ENCODE results near the gene LRCH4.
"Not testable (repeated sequence)": the region's sequence is repeated elsewhere in the genome, so short reads cannot be mapped to it uniquely, and the experiment has no call there.

Gene LRCH4

GRCh38 chr7:100561491-100562194 is 24.3 kb downstream of the LRCH4 start:
- TF ChIP-seq CTCF (conservative IDR thresholded peaks at IDR 0.05; ENCODE audit: control insufficient read depth, insufficient read depth, low read depth, low read length) = no peak
- no peak overlapping the region for H3K4me3 ChIP-seq (ENCODE audit: control insufficient read depth, low read depth, low read length)
- no peak for DNase-seq (ENCODE audit: low read depth)

- no peak overlapping the region for H3K4me3 ChIP-seq (ENCODE audit: control insufficient read depth, low read depth, low read length)
- no peak for TF ChIP-seq CTCF (conservative IDR thresholded peaks at IDR 0.05; ENCODE audit: control insufficient read depth, insufficient read depth, low read depth, low read length)
- no peak for DNase-seq (ENCODE audit: low read depth)
Observed at GRCh38 chr7:100559127-100559526, 26.8 kb downstream of the LRCH4 start.

GRCh38 chr7:100556541-100556940 is 29.4 kb downstream of the LRCH4 start:
- no peak overlapping the region for H3K4me3 ChIP-seq (ENCODE audit: control insufficient read depth, low read depth, low read length)
- DNase-seq (ENCODE audit: low read depth) = peak; percentile 78
- no peak for TF ChIP-seq CTCF (conservative IDR thresholded peaks at IDR 0.05; ENCODE audit: control insufficient read depth, insufficient read depth, low read depth, low read length)

GRCh38 chr7:100555701-100556100 is 30.2 kb downstream of the LRCH4 start:
- DNase-seq (ENCODE audit: low read depth) = no peak
- H3K4me3 ChIP-seq (ENCODE audit: control insufficient read depth, low read depth, low read length) = no peak overlapping the region
- TF ChIP-seq CTCF (conservative IDR thresholded peaks at IDR 0.05; ENCODE audit: control insufficient read depth, insufficient read depth, low read depth, low read length) = no peak

- no peak for TF ChIP-seq CTCF (conservative IDR thresholded peaks at IDR 0.05; ENCODE audit: control insufficient read depth, insufficient read depth, low read depth, low read length)
- H3K4me3 ChIP-seq (ENCODE audit: control insufficient read depth, low read depth, low read length) = no peak overlapping the region
- DNase-seq (ENCODE audit: low read depth) = no peak
Observed at GRCh38 chr7:100553032-100553431, 32.9 kb downstream of the LRCH4 start.

- DNase-seq (ENCODE audit: low read depth) = no peak
- no peak overlapping the region for H3K4me3 ChIP-seq (ENCODE audit: control insufficient read depth, low read depth, low read length)
- TF ChIP-seq CTCF (conservative IDR thresholded peaks at IDR 0.05; ENCODE audit: control insufficient read depth, insufficient read depth, low read depth, low read length) = no peak
Observed at GRCh38 chr7:100552532-100552931, 33.4 kb downstream of the LRCH4 start.

- not testable (repeated sequence) for H3K4me3 ChIP-seq (ENCODE audit: control insufficient read depth, low read depth, low read length); DNase-seq (ENCODE audit: low read depth)
Observed at GRCh38 chr7:100548446-100548845, 37.5 kb downstream of the LRCH4 start.

Data from fibroblast of mammary gland (primary cell).